Measurements from ENCODE around the gene THRA.

DNA sequence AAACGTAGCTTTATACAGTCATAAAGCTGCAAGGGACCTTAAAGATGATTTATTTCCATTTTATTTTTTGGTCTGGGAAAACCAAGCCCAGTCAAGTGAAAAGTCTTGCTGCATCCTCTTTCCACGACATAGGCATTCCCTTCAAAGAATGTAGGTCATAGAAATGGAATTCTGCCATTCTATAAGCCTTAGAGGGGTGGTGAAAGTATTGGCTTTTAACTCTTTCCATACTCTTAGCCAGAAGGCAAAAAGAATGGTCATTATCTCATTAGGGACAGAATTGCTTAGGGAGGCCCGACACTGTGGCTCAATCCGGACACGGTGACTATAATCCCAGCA is 51.1 kb downstream of the THRA start:
- TF ChIP-seq, protein P1, sequence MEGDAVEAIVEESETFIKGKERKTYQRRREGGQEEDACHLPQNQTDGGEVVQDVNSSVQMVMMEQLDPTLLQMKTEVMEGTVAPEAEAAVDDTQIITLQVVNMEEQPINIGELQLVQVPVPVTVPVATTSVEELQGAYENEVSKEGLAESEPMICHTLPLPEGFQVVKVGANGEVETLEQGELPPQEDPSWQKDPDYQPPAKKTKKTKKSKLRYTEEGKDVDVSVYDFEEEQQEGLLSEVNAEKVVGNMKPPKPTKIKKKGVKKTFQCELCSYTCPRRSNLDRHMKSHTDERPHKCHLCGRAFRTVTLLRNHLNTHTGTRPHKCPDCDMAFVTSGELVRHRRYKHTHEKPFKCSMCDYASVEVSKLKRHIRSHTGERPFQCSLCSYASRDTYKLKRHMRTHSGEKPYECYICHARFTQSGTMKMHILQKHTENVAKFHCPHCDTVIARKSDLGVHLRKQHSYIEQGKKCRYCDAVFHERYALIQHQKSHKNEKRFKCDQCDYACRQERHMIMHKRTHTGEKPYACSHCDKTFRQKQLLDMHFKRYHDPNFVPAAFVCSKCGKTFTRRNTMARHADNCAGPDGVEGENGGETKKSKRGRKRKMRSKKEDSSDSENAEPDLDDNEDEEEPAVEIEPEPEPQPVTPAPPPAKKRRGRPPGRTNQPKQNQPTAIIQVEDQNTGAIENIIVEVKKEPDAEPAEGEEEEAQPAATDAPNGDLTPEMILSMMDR (IDR thresholded peaks at IDR 0.05): no peak
- no peak for TF ChIP-seq POLR2A (IDR thresholded peaks at IDR 0.05)
